HepG2 (cell line): ENCODE measurements around the gene AKR7A3. TPM values are rescaled to one million over a fixed set of nuclear protein-coding genes. Genes with fewer than 3 reads are reported as not detected.

Experiments used
- ARNT ChIP-seq: fragments of 450-650 bp; IDR thresholded peaks from 2 replicates; pipeline ENCODE4 v1.6.1; 2017
- CBX1 ChIP-seq: IDR thresholded peaks from one replicate; pipeline ENCODE4 v1.6.1; 2016; ENCODE audit warnings: antibody characterized with exemption, low read depth
- DNMT1 ChIP-seq: sonication (generic); formaldehyde crosslinking; IDR thresholded peaks from 2 replicates; pipeline ENCODE4 v1.5.1; 2020; ENCODE audit warnings: mild to moderate bottlenecking, missing genetic modification reagents
- DPF2 ChIP-seq: sonication (generic); formaldehyde crosslinking; IDR thresholded peaks from 2 replicates; pipeline ENCODE4 v1.4.0; 2020; ENCODE audit warnings: mild to moderate bottlenecking, low read depth, missing genetic modification reagents, borderline replicate concordance
- KDM5B ChIP-seq: sonication (generic); formaldehyde crosslinking; IDR thresholded peaks from 2 replicates; pipeline ENCODE4 v1.4.0; 2020; ENCODE audit warnings: missing genetic modification reagents, mild to moderate bottlenecking, borderline replicate concordance
- KLF15 ChIP-seq: sonication (generic); formaldehyde crosslinking; IDR thresholded peaks from 2 replicates; pipeline ENCODE4 v1.8.1; 2023; ENCODE audit warnings: borderline replicate concordance, mild to moderate bottlenecking, inconsistent platforms, missing genetic modification reagents, mixed read lengths
- MED13 ChIP-seq: sonication (generic); formaldehyde crosslinking; IDR thresholded peaks from 2 replicates; pipeline ENCODE4 v1.5.0; 2020; ENCODE audit warnings: missing genetic modification reagents
- MYC ChIP-seq: sonication (generic); formaldehyde crosslinking; IDR thresholded peaks from 2 replicates; pipeline ENCODE4 v1.9.0; 2021; ENCODE audit warnings: missing genetic modification reagents, borderline replicate concordance
- RXRA ChIP-seq: sonication (generic); formaldehyde crosslinking; IDR thresholded peaks from 2 replicates; pipeline ENCODE4 v1.5.1; 2020; ENCODE audit warnings: missing genetic modification reagents
- SNAI1 ChIP-seq: sonication (generic); formaldehyde crosslinking; IDR thresholded peaks from 2 replicates; pipeline ENCODE4 v1.5.0; 2020; ENCODE audit warnings: mild to moderate bottlenecking, missing genetic modification reagents, borderline replicate concordance
- SRY ChIP-seq: sonication (generic); formaldehyde crosslinking; IDR thresholded peaks from 2 replicates; pipeline ENCODE4 v1.8.0; 2022; ENCODE audit warnings: mild to moderate bottlenecking, missing genetic modification reagents
- ZMYM4 ChIP-seq: sonication (generic); formaldehyde crosslinking; IDR thresholded peaks from 2 replicates; pipeline ENCODE4 v1.8.1; 2023; ENCODE audit warnings: mild to moderate bottlenecking, missing genetic modification reagents
- ZNF12 ChIP-seq: sonication (generic); formaldehyde crosslinking; IDR thresholded peaks from 2 replicates; pipeline ENCODE4 v1.5.0; 2020; ENCODE audit warnings: missing genetic modification reagents
- ZNF256 ChIP-seq: sonication (generic); formaldehyde crosslinking; conservative IDR thresholded peaks from 2 replicates; pipeline ENCODE4 v1.4.0; 2020; ENCODE audit warnings: missing genetic modification reagents
- ZNF264 ChIP-seq: sonication (generic); formaldehyde crosslinking; IDR thresholded peaks from 2 replicates; pipeline ENCODE4 v1.4.0; 2020; ENCODE audit warnings: missing genetic modification reagents
- ZNF274 ChIP-seq: sonication (generic); formaldehyde crosslinking; IDR thresholded peaks from 2 replicates; pipeline ENCODE4 v1.5.1; 2020; ENCODE audit warnings: mild to moderate bottlenecking, missing genetic modification reagents
- ZNF335 ChIP-seq: sonication (generic); formaldehyde crosslinking; IDR thresholded peaks from 2 replicates; pipeline ENCODE4 v1.4.0; 2020; ENCODE audit warnings: missing genetic modification reagents
- ZNF441 ChIP-seq: sonication (generic); formaldehyde crosslinking; IDR thresholded peaks from 2 replicates; pipeline ENCODE4 v1.7.0; 2021; ENCODE audit warnings: missing genetic modification reagents, borderline replicate concordance
- ZNF451 ChIP-seq: sonication (generic); formaldehyde crosslinking; IDR thresholded peaks from 2 replicates; pipeline ENCODE4 v1.5.0; 2020; ENCODE audit warnings: mild to moderate bottlenecking, missing genetic modification reagents
- ZNF589 ChIP-seq: sonication (generic); formaldehyde crosslinking; conservative IDR thresholded peaks from 2 replicates; pipeline ENCODE4 v1.8.0; 2022; ENCODE audit warnings: mild to moderate bottlenecking, moderate library complexity, missing genetic modification reagents
- ZNF652 ChIP-seq: IDR thresholded peaks from 2 replicates; pipeline ENCODE4 v1.6.1; 2016; ENCODE audit warnings: low read depth, borderline replicate concordance
- ZNF660 ChIP-seq: sonication (generic); formaldehyde crosslinking; IDR thresholded peaks from 2 replicates; pipeline ENCODE4 v1.5.1; 2020; ENCODE audit warnings: mild to moderate bottlenecking, low read depth, missing genetic modification reagents, borderline replicate concordance
- ZNF766 ChIP-seq: sonication (generic); formaldehyde crosslinking; IDR thresholded peaks from 2 replicates; pipeline ENCODE4 v1.5.0; 2020; ENCODE audit warnings: missing genetic modification reagents, borderline replicate concordance
- ZNF781 ChIP-seq: sonication (generic); formaldehyde crosslinking; IDR thresholded peaks from 2 replicates; pipeline ENCODE4 v1.5.1; 2020; ENCODE audit warnings: borderline replicate concordance, mild to moderate bottlenecking, missing genetic modification reagents; ENCODE audit errors: not compliant biosample characterization
- polyA plus RNA-seq, 8 experiments: library from polyadenylated mRNA; depleted of rRNA in 3 of 8; stranded (reverse) in 7 of 8; unstranded in 1 of 8; fragments of >200 nt; fragmentation: Illumina TruSeq in 4 of 8; extraction: Trizol in 4 of 8; gene quantifications; 2 replicates each; pipeline versions ENCODE4 v1.2.1 to v1.2.3, GENCODE V29; 2011 to 2016; ENCODE audit warnings: low read depth in 4 of 8, missing spikeins in 1 of 8, mixed read lengths in 1 of 8; ENCODE audit not compliant: insufficient read depth in 1 of 8
- total RNA-seq, 5 experiments: library from RNA; depleted of rRNA; stranded (reverse); fragments of >200 nt; fragmentation: Illumina TruSeq; extraction: Trizol; gene quantifications; 2 replicates each; pipeline ENCODE4 v1.2.3, GENCODE V29; 2016; ENCODE audit warnings: low read depth in 1 of 5
- TF ChIP-seq, protein P1 (sequence below): sonication (generic); formaldehyde crosslinking; IDR thresholded peaks from 2 replicates; pipeline ENCODE4 v1.4.0; 2020; ENCODE audit warnings: missing genetic modification reagents, borderline replicate concordance
- TF ChIP-seq, protein P2 (sequence below): sonication (generic); formaldehyde crosslinking; IDR thresholded peaks from 2 replicates; pipeline ENCODE4 v1.4.0; 2020; ENCODE audit warnings: missing genetic modification reagents, borderline replicate concordance

Gene AKR7A3
- total and polyA plus RNA-seq, 2 of the 13 experiments (the other 11 are each of a cell fraction or from before 2014, with no cell fraction given) = 0.58 to 1.00 TPM

DNA sequence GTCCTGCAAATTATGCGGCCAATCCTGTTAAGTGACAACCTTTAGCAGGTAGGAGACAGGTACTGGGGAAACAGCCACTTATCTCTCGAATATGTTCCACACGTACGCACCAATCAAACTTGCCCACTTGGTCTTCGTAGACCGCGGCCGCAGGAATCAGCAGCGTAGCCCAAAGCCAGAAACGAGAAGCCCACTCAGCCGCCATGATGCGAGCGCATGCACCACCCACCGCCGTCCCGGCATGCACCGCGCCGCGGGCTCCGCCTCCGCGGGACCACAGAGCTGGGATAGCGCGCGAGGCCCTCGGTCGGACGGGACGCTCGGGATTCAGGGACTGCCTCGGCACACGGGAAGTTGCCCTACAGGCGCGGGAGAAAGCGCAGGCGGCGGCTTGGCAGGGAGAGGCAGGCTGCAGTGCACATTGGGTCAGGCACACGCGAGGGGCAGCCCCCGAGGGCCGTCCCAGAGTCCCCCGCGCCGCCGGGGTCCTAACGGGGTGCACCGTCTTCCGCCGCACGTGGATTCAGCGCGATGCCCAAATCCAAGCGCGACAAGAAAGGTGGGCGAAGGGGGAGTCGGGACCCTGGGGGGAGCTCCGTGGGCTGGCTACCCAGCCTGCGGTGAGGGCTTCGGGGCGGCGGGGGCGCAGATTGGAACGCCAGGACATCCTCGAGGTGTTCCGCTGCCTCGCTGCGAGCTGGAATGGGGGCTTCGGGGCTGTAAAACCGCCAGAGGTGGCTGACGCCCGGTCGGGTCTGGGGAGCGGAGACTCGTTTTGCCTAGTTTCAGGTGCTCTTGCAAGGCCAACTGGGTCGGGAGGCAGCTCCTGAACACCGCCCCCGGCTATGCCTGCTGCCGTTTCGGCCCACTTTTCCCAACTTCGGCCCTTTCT is 37.0 kb downstream of the AKR7A3 start, which contains the start of the genes EMC1 and MRTO4 (continued):
- TF ChIP-seq ZNF335 (CRISPR knock-in tag) = peak; percentile 100
- TF ChIP-seq SRY = peak; percentile 91
- TF ChIP-seq ZMYM4 = peak; percentile 84
- TF ChIP-seq ARNT = no peak
- no peak for TF ChIP-seq ZNF660
- TF ChIP-seq KDM5B (CRISPR knock-in tag) = peak; percentile 93
- TF ChIP-seq ZNF781 = peak; percentile 89
- TF ChIP-seq KLF15 (CRISPR knock-in tag) = peak; percentile 87; the same call in 1 of the 2 replicates
- TF ChIP-seq RXRA (CRISPR knock-in tag) = peak; percentile 54; the same call in 1 of the 2 replicates
- TF ChIP-seq SNAI1 (CRISPR knock-in tag) = 0 out of 2 replicates have a peak, but pooled peaks have one; percentile 77
- TF ChIP-seq ZNF441 (CRISPR knock-in tag) = peak; percentile 65
- peak; percentile 95 for TF ChIP-seq ZNF589
- TF ChIP-seq ZNF652 (CRISPR knock-in tag) = no peak
- TF ChIP-seq MED13 (CRISPR knock-in tag) = no peak; the same call in 1 of the 2 replicates
- TF ChIP-seq CBX1 = peak; percentile 24
- TF ChIP-seq, protein P1, sequence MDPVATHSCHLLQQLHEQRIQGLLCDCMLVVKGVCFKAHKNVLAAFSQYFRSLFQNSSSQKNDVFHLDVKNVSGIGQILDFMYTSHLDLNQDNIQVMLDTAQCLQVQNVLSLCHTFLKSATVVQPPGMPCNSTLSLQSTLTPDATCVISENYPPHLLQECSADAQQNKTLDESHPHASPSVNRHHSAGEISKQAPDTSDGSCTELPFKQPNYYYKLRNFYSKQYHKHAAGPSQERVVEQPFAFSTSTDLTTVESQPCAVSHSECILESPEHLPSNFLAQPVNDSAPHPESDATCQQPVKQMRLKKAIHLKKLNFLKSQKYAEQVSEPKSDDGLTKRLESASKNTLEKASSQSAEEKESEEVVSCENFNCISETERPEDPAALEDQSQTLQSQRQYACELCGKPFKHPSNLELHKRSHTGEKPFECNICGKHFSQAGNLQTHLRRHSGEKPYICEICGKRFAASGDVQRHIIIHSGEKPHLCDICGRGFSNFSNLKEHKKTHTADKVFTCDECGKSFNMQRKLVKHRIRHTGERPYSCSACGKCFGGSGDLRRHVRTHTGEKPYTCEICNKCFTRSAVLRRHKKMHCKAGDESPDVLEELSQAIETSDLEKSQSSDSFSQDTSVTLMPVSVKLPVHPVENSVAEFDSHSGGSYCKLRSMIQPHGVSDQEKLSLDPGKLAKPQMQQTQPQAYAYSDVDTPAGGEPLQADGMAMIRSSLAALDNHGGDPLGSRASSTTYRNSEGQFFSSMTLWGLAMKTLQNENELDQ (CRISPR knock-in tag) = no peak; the same call in 1 of the 2 replicates
- TF ChIP-seq, protein P2, sequence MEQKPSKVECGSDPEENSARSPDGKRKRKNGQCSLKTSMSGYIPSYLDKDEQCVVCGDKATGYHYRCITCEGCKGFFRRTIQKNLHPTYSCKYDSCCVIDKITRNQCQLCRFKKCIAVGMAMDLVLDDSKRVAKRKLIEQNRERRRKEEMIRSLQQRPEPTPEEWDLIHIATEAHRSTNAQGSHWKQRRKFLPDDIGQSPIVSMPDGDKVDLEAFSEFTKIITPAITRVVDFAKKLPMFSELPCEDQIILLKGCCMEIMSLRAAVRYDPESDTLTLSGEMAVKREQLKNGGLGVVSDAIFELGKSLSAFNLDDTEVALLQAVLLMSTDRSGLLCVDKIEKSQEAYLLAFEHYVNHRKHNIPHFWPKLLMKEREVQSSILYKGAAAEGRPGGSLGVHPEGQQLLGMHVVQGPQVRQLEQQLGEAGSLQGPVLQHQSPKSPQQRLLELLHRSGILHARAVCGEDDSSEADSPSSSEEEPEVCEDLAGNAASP = peak; percentile 38; the same call in 1 of the 2 replicates
- no peak for TF ChIP-seq ZNF256 (CRISPR knock-in tag)
- TF ChIP-seq ZNF12 (CRISPR knock-in tag) = 0 out of 2 replicates have a peak, but pooled peaks have one; percentile 53
- peak; percentile 70; the same call in 1 of the 2 replicates for TF ChIP-seq ZNF451 (CRISPR knock-in tag)
- TF ChIP-seq ZNF274 (CRISPR knock-in tag) = peak; percentile 79
- TF ChIP-seq ZNF766 = peak; percentile 32; the same call in 1 of the 2 replicates
- TF ChIP-seq DNMT1 (CRISPR knock-in tag) = no peak
- TF ChIP-seq MYC (CRISPR knock-in tag) = peak; percentile 98
- no peak for TF ChIP-seq DPF2 (CRISPR knock-in tag)
- peak; percentile 35; the same call in 1 of the 2 replicates for TF ChIP-seq ZNF264 (CRISPR knock-in tag)
